H9 (cell line): ENCODE data around the gene MAGEC2. TPM values are rescaled to one million over a fixed set of nuclear protein-coding genes. Genes with fewer than 3 reads are reported as not detected.

Source experiments
- DNase-seq: peaks from one replicate; pipeline ENCODE4 v3.0.0-alpha.2; 2017
- H2AFZ ChIP-seq: one replicate; pipeline ENCODE4 v1.6.1; 2013; ENCODE audit warnings: mild to moderate bottlenecking, low read length, control low read depth, moderate library complexity
- H2AK5ac ChIP-seq: 2 replicates; pipeline ENCODE4 v1.6.1; 2013; ENCODE audit warnings: low read length, control low read depth, mixed read lengths; ENCODE audit not compliant: insufficient read length
- H2BK120ac ChIP-seq: one replicate; pipeline ENCODE4 v1.6.1; 2013; ENCODE audit warnings: low read depth, mild to moderate bottlenecking, low read length, control low read depth, inconsistent platforms; ENCODE audit not compliant: poor library complexity, severe bottlenecking
- H2BK12ac ChIP-seq: 2 replicates; pipeline ENCODE4 v1.6.1; 2013; ENCODE audit warnings: low read length, control low read depth, mixed read lengths, low read depth; ENCODE audit not compliant: insufficient read length
- H2BK15ac ChIP-seq: 2 replicates; pipeline ENCODE4 v1.6.1; 2013; ENCODE audit warnings: low read depth, low read length, control low read depth
- H2BK20ac ChIP-seq: one replicate; pipeline ENCODE4 v1.6.1; 2013; ENCODE audit warnings: low read depth, mild to moderate bottlenecking, low read length, control low read depth, inconsistent platforms; ENCODE audit not compliant: poor library complexity, severe bottlenecking
- H2BK5ac ChIP-seq: 2 replicates; pipeline ENCODE4 v1.6.1; 2013; ENCODE audit warnings: low read length, control low read depth, mixed read lengths; ENCODE audit not compliant: insufficient read length
- H3K14ac ChIP-seq: 2 replicates; pipeline ENCODE4 v1.6.1; 2013; ENCODE audit warnings: low read length, control low read depth; ENCODE audit not compliant: insufficient read depth
- H3K18ac ChIP-seq: 2 replicates; pipeline ENCODE4 v1.6.1; 2013; ENCODE audit warnings: low read depth, mild to moderate bottlenecking, mixed read lengths, low read length, control low read depth; ENCODE audit not compliant: insufficient read length
- H3K23ac ChIP-seq: 2 replicates; pipeline ENCODE4 v1.6.1; 2013; ENCODE audit warnings: low read length, control low read depth, mixed read lengths, low read depth; ENCODE audit not compliant: insufficient read length
- H3K23me2 ChIP-seq: 2 replicates; pipeline ENCODE4 v1.6.1; 2013; ENCODE audit warnings: low read depth, mild to moderate bottlenecking, mixed read lengths, low read length, control low read depth; ENCODE audit not compliant: insufficient read length, poor library complexity, severe bottlenecking
- H3K27ac ChIP-seq: 2 replicates; pipeline ENCODE4 v1.5.1; 2013; ENCODE audit warnings: low read length, control low read depth, mixed read lengths, low read depth; ENCODE audit not compliant: insufficient read length
- H3K27me3 ChIP-seq: 2 replicates; pipeline ENCODE4 v1.6.1; 2013; ENCODE audit warnings: low read length, control low read depth, inconsistent platforms; ENCODE audit not compliant: insufficient read depth
- H3K4ac ChIP-seq: 2 replicates; pipeline ENCODE4 v1.6.1; 2013; ENCODE audit warnings: low read depth, mild to moderate bottlenecking, control low read depth, inconsistent platforms, low read length, moderate library complexity
- H3K4me1 ChIP-seq: 2 replicates; pipeline ENCODE4 v1.6.1; 2013; ENCODE audit warnings: low read length, control low read depth, inconsistent platforms; ENCODE audit not compliant: insufficient read depth
- H3K4me2 ChIP-seq: 2 replicates; pipeline ENCODE4 v1.6.1; 2013; ENCODE audit warnings: low read length, control low read depth, mixed read lengths; ENCODE audit not compliant: insufficient read length, insufficient read depth
- H3K56ac ChIP-seq: 2 replicates; pipeline ENCODE4 v1.6.1; 2013; ENCODE audit warnings: low read depth, mild to moderate bottlenecking, mixed read lengths, low read length, control low read depth; ENCODE audit not compliant: insufficient read length
- H3K79me1 ChIP-seq: 2 replicates; pipeline ENCODE4 v1.6.1; 2013; ENCODE audit warnings: low read depth, mild to moderate bottlenecking, moderate library complexity, low read length, control low read depth, inconsistent platforms; ENCODE audit not compliant: insufficient read depth, poor library complexity, severe bottlenecking
- H3K79me2 ChIP-seq: 2 replicates; pipeline ENCODE4 v1.6.1; 2013; ENCODE audit warnings: low read length, control low read depth, inconsistent platforms; ENCODE audit not compliant: insufficient read depth
- H3K9ac ChIP-seq: 2 replicates; pipeline ENCODE4 v1.6.1; 2013; ENCODE audit warnings: low read length, control low read depth, mixed read lengths; ENCODE audit not compliant: insufficient read length; ENCODE audit errors: extremely low read depth
- H3K9me3 ChIP-seq: one replicate; pipeline ENCODE4 v1.6.1; 2013; ENCODE audit warnings: low read depth, low read length, inconsistent platforms; ENCODE audit not compliant: control insufficient read depth
- H3T11ph ChIP-seq: one replicate; pipeline ENCODE4 v1.6.1; 2013; ENCODE audit warnings: mild to moderate bottlenecking, low read length, control low read depth, inconsistent platforms
- H4K20me1 ChIP-seq: one replicate; pipeline ENCODE4 v1.6.1; 2013; ENCODE audit not compliant: control insufficient read depth, insufficient read length, insufficient read depth
- H4K5ac ChIP-seq: 2 replicates; pipeline ENCODE4 v1.6.1; 2013; ENCODE audit warnings: low read depth, mild to moderate bottlenecking, mixed read lengths, low read length, control low read depth; ENCODE audit not compliant: insufficient read length
- H4K8ac ChIP-seq: replicated peaks from 2 replicates; pipeline ENCODE4 v1.6.1; 2013; ENCODE audit warnings: low read length, control low read depth, mixed read lengths, low read depth; ENCODE audit not compliant: insufficient read length
- H4K91ac ChIP-seq: 2 replicates; pipeline ENCODE4 v1.6.1; 2013; ENCODE audit warnings: low read depth, mild to moderate bottlenecking, moderate library complexity, mixed read lengths, low read length, control low read depth; ENCODE audit not compliant: insufficient read length
- H3K27ac Mint-ChIP-seq, 3 experiments: 2 replicates in 2 of 3; 3 replicates in 1 of 3; pipeline ENCODE4 v1.8.0; 2020 to 2021; ENCODE audit warnings: mixed read lengths in 3 of 3, mild to moderate bottlenecking in 1 of 3, moderate library complexity in 1 of 3
- H3K27me3 Mint-ChIP-seq: 2 replicates; pipeline ENCODE4 v1.8.0; 2021; ENCODE audit warnings: low read depth, mild to moderate bottlenecking, moderate library complexity, mixed read lengths
- H3K36me3 Mint-ChIP-seq, 3 experiments: 2 replicates in 2 of 3; 3 replicates in 1 of 3; pipeline ENCODE4 v1.8.0; 2020 to 2021; ENCODE audit warnings: low read depth in 3 of 3, mixed read lengths in 3 of 3; ENCODE audit not compliant: insufficient read depth in 1 of 3
- H3K4me1 Mint-ChIP-seq, 2 experiments: 2 replicates each; pipeline ENCODE4 v1.8.0; 2020; ENCODE audit warnings: mixed read lengths in 2 of 2
- H3K4me3 Mint-ChIP-seq, 2 experiments: 2 replicates in 1 of 2; 3 replicates in 1 of 2; pipeline ENCODE4 v1.8.0; 2020 to 2021; ENCODE audit warnings: mild to moderate bottlenecking in 2 of 2, mixed read lengths in 2 of 2, moderate library complexity in 1 of 2
- H3K9me3 Mint-ChIP-seq, 2 experiments: 2 replicates in 1 of 2; 3 replicates in 1 of 2; pipeline ENCODE4 v1.8.0; 2020; ENCODE audit warnings: mild to moderate bottlenecking in 2 of 2, mixed read lengths in 2 of 2, moderate library complexity in 1 of 2
- CTCF ChIP-seq: fragments of 200-600 bp; sonication (generic); conservative IDR thresholded peaks from 3 replicates; pipeline ENCODE4 v1.8.0; 2021; ENCODE audit warnings: antibody characterized with exemption, mild to moderate bottlenecking
- WGBS: extraction: QIAGEN DNeasy Blood & Tissue Kit; methylation state at CpG from one replicate; pipeline ENCODE4 v1.1.7; 2013; ENCODE audit warnings: missing lambda C conversion rate, low lambda C conversion rate, mixed read lengths; ENCODE audit not compliant: insufficient read length; ENCODE audit errors: extremely low coverage; 5-methylcytosine and 5-hydroxymethylcytosine counted together
- total RNA-seq: library from RNA; stranded (reverse); gene quantifications from 2 replicates; pipeline ENCODE4 v1.2.1, GENCODE V29; 2021

MAGEC2 gene
- total RNA-seq, 1 experiment from 2014 or later = not detected

- no peak overlapping the region for H2BK20ac ChIP-seq
- Mint-ChIP-seq H3K27ac (no peak overlapping the region), H3K4me3 (no peak overlapping the region), H3K36me3 (peaks cover 2 to 6% (median 6%) of the 10 kb centered on the region in 3 experiments; a peak in 6 of 7 replicates), H3K4me1 (no peaks in the 10 kb centered on the region), H3K27me3 (no peaks in the 10 kb centered on the region), H3K9me3 (peaks cover 70 to 75% of the 10 kb centered on the region in 2 experiments)
- H3K4ac ChIP-seq = no peak overlapping the region
- no peak for DNase-seq
- no peaks in the 10 kb centered on the region for H3K79me1 ChIP-seq
- no peaks in the 10 kb centered on the region for H3K79me2 ChIP-seq
- no peak overlapping the region for H3K14ac ChIP-seq
- H3K9me3 ChIP-seq = peaks cover 13% of the 10 kb centered on the region
- H2AFZ ChIP-seq = no peak overlapping the region
- H4K8ac ChIP-seq = no peak overlapping the region
- H2BK5ac ChIP-seq = no peak overlapping the region
- no peaks in the 10 kb centered on the region for H4K20me1 ChIP-seq
- no peaks in the 10 kb centered on the region for H3K27me3 ChIP-seq
- no peak overlapping the region for H2BK120ac ChIP-seq
- no peak overlapping the region for H4K5ac ChIP-seq
- no peak overlapping the region for H3K23ac ChIP-seq
- no peak overlapping the region for H3K9ac ChIP-seq
- no peak overlapping the region for H3K56ac ChIP-seq
- H2AK5ac ChIP-seq = no peak overlapping the region
- no peak overlapping the region for H2BK12ac ChIP-seq
- WGBS = no CpG with 5 or more reads among the region's 5 CpGs
- no peak overlapping the region for H3T11ph ChIP-seq
- H3K23me2 ChIP-seq = no peaks in the 10 kb centered on the region
- no peak overlapping the region for H3K18ac ChIP-seq
- no peak overlapping the region for H3K4me2 ChIP-seq
- no peak overlapping the region for H4K91ac ChIP-seq
- no peak for TF ChIP-seq CTCF
- H2BK15ac ChIP-seq = no peak overlapping the region
- no peaks in the 10 kb centered on the region for H3K4me1 ChIP-seq
- no peak overlapping the region for H3K27ac ChIP-seq
Observed at GRCh38 chrX:142249721-142250120, 44.6 kb upstream of the MAGEC2 start.
